Mucosa of descending colon (tissue), 3 donors: Measurements from ENCODE around the gene CHMP4A. TPM values are rescaled to one million over a fixed set of nuclear protein-coding genes. Genes with fewer than 3 reads are reported as not detected.
A peak's percentile ranks its signal among the peaks of the same experiment; 100 is the strongest.

Experiments
- ATAC-seq: fragments of 200-7000 bp; cut with Tn5 transposase; one replicate; pipeline ENCODE4 v1.9.1; 2020; ENCODE audit warnings: mild to moderate bottlenecking, moderate library complexity
- DNase-seq, 3 donors: peaks; one replicate each; pipeline ENCODE4 v3.0.0-alpha.2; 2020
- H3K36me3 ChIP-seq: fragments of 200-600 bp; one replicate; pipeline ENCODE4 v1.8.0; 2021; ENCODE audit warnings: low read depth, mild to moderate bottlenecking
- H3K4me1 ChIP-seq: fragments of 200-600 bp; one replicate; pipeline ENCODE4 v1.8.0; 2021; ENCODE audit warnings: low read depth, mild to moderate bottlenecking
- H3K4me3 ChIP-seq: fragments of 200-600 bp; one replicate; pipeline ENCODE4 v1.8.0; 2021; ENCODE audit warnings: mild to moderate bottlenecking
- H3K9me3 ChIP-seq: fragments of 200-600 bp; one replicate; pipeline ENCODE4 v1.8.0; 2021; ENCODE audit warnings: mild to moderate bottlenecking
- CTCF ChIP-seq: fragments of 200-600 bp; IDR thresholded peaks from one replicate; pipeline ENCODE4 v1.8.0; 2022; ENCODE audit warnings: antibody characterized with exemption, mild to moderate bottlenecking
- intact Hi-C, 2 donors: fragments of 100-400 bp; cut with DNase I in 1 of 2; cut with micrococcal nuclease in 1 of 2; formaldehyde crosslinking; loops; one replicate each; pipeline versions ENCODE4 v1.11.0 to v1.11.1; 2022; cut with DNase I, micrococcal nuclease
- total RNA-seq, 3 donors: library from RNA; stranded (reverse); fragmentation: NEBNext Ultra II Directional in 2 of 3; extraction: Animal tissue kit (Norgen Biotek cat#: 25700) in 2 of 3; gene quantifications; one replicate each; pipeline versions ENCODE4 v1.2.1 to v1.2.4, GENCODE V29; 2021 to 2023
- donor health status: DM: no; HTN: no; CAD: no; lungs with moderate emphysema.
- donor health status: DM: no; HTN: no; CAD: no.
- donor health status: DM: no; HTN: yes; CAD: no.

The CHMP4A gene
- total RNA-seq, 3 donors from 2014 or later, result 47.6 to 67.8 (median 49.5) TPM

GRCh38 chr14:24255931-24256711, 42.8 kb upstream of the CHMP4A start:
- no peaks in the 10 kb centered on the region for H3K36me3 ChIP-seq
- ATAC-seq (no peak), DNase-seq (peak in 1 of 3 donors; percentile 15)
- no peak overlapping the region for H3K4me3 ChIP-seq
- no peak for TF ChIP-seq CTCF
- intact Hi-C loops, result no loop called here
- H3K9me3 ChIP-seq, result no peaks in the 10 kb centered on the region
- no peaks in the 10 kb centered on the region for H3K4me1 ChIP-seq

- ATAC-seq, result no peak
- Histone ChIP-seq H3K36me3 (no peaks in the 10 kb centered on the region), H3K9me3 (no peaks in the 10 kb centered on the region), H3K4me3 (no peak overlapping the region), H3K4me1 (no peaks in the 10 kb centered on the region)
- TF ChIP-seq CTCF, result no peak
- peak in 1 of 3 donors; percentile 17 for DNase-seq
- intact Hi-C loops, result no loop called here
Measured at GRCh38 chr14:24255438-24255837, 42.1 kb upstream of the CHMP4A start.

- ATAC-seq, result no peak
- intact Hi-C loops, result no loop called here
- Histone ChIP-seq H3K9me3 (no peaks in the 10 kb centered on the region), H3K36me3 (no peaks in the 10 kb centered on the region), H3K4me1 (no peaks in the 10 kb centered on the region), H3K4me3 (no peak overlapping the region)
- TF ChIP-seq CTCF, result no peak
- DNase-seq, result peak in 2 of 3 donors; percentile 11 to 30
Measured at GRCh38 chr14:24254630-24255392, 41.5 kb upstream of the CHMP4A start.

- Histone ChIP-seq H3K4me1 (no peaks in the 10 kb centered on the region), H3K9me3 (no peaks in the 10 kb centered on the region), H3K36me3 (no peaks in the 10 kb centered on the region), H3K4me3 (no peak overlapping the region)
- DNase-seq, result peak in 1 of 3 donors; percentile 10
- intact Hi-C loops, result no loop called here
- TF ChIP-seq CTCF, result no peak
- ATAC-seq, result no peak
Measured at GRCh38 chr14:24253936-24254335, 40.6 kb upstream of the CHMP4A start.

GRCh38 chr14:24252289-24253124, 39.2 kb upstream of the CHMP4A start:
- Histone ChIP-seq H3K4me3 (no peak overlapping the region), H3K9me3 (no peaks in the 10 kb centered on the region), H3K4me1 (no peaks in the 10 kb centered on the region), H3K36me3 (no peaks in the 10 kb centered on the region)
- TF ChIP-seq CTCF, result no peak
- intact Hi-C loops, result no loop called here
- ATAC-seq (no peak), DNase-seq (peak in 1 of 3 donors; percentile 12)
